T-helper 2 cell treated with Interferon-gamma antibody and Interleukin-4, amounts not matched to agents 100 ng/mL and 5 ng/mL, for 36 hours (primary cell): ENCODE results near the gene RNF138. TPM values are rescaled to one million over a fixed set of nuclear protein-coding genes. Genes with fewer than 3 reads are reported as not detected.

ENCODE experiments used
- intact Hi-C: fragments of 100-400 bp; cut with micrococcal nuclease; formaldehyde crosslinking; loops from one replicate; pipeline ENCODE4 v1.15.1; 2023
- total RNA-seq: library from RNA; stranded (reverse); gene quantifications from 2 replicates; pipeline ENCODE4 v1.2.3, GENCODE V29; 2022

The RNF138 gene
- 65.1 and 74.5 TPM in 2 replicates for total RNA-seq

- intact Hi-C loops, result loop anchor here (1.0 to 10.0 kb wide), 6 partner anchors 19 to 407 kb away; partner anchors contain the start of genes B4GALT6, RNF125 and TRAPPC8
Measured at GRCh38 chr18:32091724-32092421, at the start of gene RNF138. RNF138 (plus strand) TSS chr18:32091874; CDS start chr18:32092777, 903 bp downstream.

- intact Hi-C loops, result no loop called here
Measured at GRCh38 chr18:32042337-32042736, 49.3 kb upstream of the RNF138 start.

GRCh38 chr18:32048507-32049091, 43.1 kb upstream of the RNF138 start:
- intact Hi-C loops, result loop anchor here (1.0 to 2.0 kb wide), 4 partner anchors 7 to 105 kb away; partner anchors contain the start of genes RNF125 and TRAPPC8

GRCh38 chr18:32049393-32050171, 42.1 kb upstream of the RNF138 start:
- intact Hi-C loops, result loop anchor here (1.0 to 2.0 kb wide), 5 partner anchors 8 to 106 kb away; partner anchors contain the start of genes RNF125 and TRAPPC8

GRCh38 chr18:32056613-32057358, 34.9 kb upstream of the RNF138 start:
- intact Hi-C loops, result no loop called here

- intact Hi-C loops, result no loop called here
Measured at GRCh38 chr18:32057624-32058165, 34.0 kb upstream of the RNF138 start.

- intact Hi-C loops, result no loop called here
Measured at GRCh38 chr18:32060026-32060425, 31.6 kb upstream of the RNF138 start.

- intact Hi-C loops, result no loop called here
Measured at GRCh38 chr18:32067375-32068167, 24.1 kb upstream of the RNF138 start.

- intact Hi-C loops, result loop anchor here (1.0 to 2.0 kb wide), 3 partner anchors 20 to 129 kb away; partner anchors contain the start of genes RNF125 and TRAPPC8
Measured at GRCh38 chr18:32072321-32072720, 19.4 kb upstream of the RNF138 start.

GRCh38 chr18:32074206-32074605, 17.5 kb upstream of the RNF138 start:
- intact Hi-C loops, result no loop called here

GRCh38 chr18:32078845-32079244, 12.8 kb upstream of the RNF138 start:
- intact Hi-C loops, result no loop called here

GRCh38 chr18:32081881-32082280, 9.8 kb upstream of the RNF138 start:
- intact Hi-C loops, result no loop called here

GRCh38 chr18:32083781-32084180, 7.9 kb upstream of the RNF138 start:
- intact Hi-C loops, result loop anchor here (2.0 kb wide), 2 partner anchors 35 to 43 kb away; no protein-coding TSS in a partner anchor

GRCh38 chr18:32086881-32087280, 4.8 kb upstream of the RNF138 start:
- intact Hi-C loops, result no loop called here

GRCh38 chr18:32090831-32091230, 843 bp upstream of the RNF138 start:
- intact Hi-C loops, result loop anchor here (10.0 kb wide), 1 partner anchor 406 kb away; the partner anchor contains the start of gene B4GALT6

- intact Hi-C loops, result loop anchor here (10.0 kb wide), 1 partner anchor 407 kb away; the partner anchor contains the start of gene B4GALT6
Measured at GRCh38 chr18:32091325-32091723, 350 bp upstream of the RNF138 start.

GRCh38 chr18:32092422-32093101, 888 bp downstream of the RNF138 start:
- intact Hi-C loops, result loop anchor here (1.0 to 10.0 kb wide), 7 partner anchors 7 to 408 kb away; partner anchors contain the start of genes B4GALT6, RNF125 and TRAPPC8

GRCh38 chr18:32093102-32093511, 1.4 kb downstream of the RNF138 start:
- intact Hi-C loops, result loop anchor here (1.0 to 10.0 kb wide), 3 partner anchors 8 to 408 kb away; partner anchors contain the start of gene B4GALT6

GRCh38 chr18:32093523-32093922, 1.8 kb downstream of the RNF138 start:
- intact Hi-C loops, result loop anchor here (1.0 to 10.0 kb wide), 3 partner anchors 8 to 409 kb away; partner anchors contain the start of gene B4GALT6
